Muscle of leg (tissue), 11 donors: ENCODE results near the gene BCAS3. TPM values are rescaled to one million over a fixed set of nuclear protein-coding genes. Genes with fewer than 3 reads are reported as not detected.

ENCODE experiments used
- DNase-seq: peaks from one replicate; pipeline ENCODE4 v3.0.0; 2013
- H3K27ac ChIP-seq: one replicate; pipeline ENCODE4 v1.5.1; 2013; ENCODE audit warnings: mild to moderate bottlenecking, low read length, control low read depth
- H3K27me3 ChIP-seq: one replicate; pipeline ENCODE4 v1.6.1; 2013; ENCODE audit warnings: low read length; ENCODE audit not compliant: control insufficient read depth, insufficient read depth
- H3K36me3 ChIP-seq: one replicate; pipeline ENCODE4 v1.6.1; 2013; ENCODE audit warnings: low read length; ENCODE audit not compliant: control insufficient read depth, insufficient read depth
- H3K4me1 ChIP-seq: one replicate; pipeline ENCODE4 v1.6.1; 2013; ENCODE audit warnings: low read length; ENCODE audit not compliant: control insufficient read depth, insufficient read depth
- H3K4me3 ChIP-seq: one replicate; pipeline ENCODE4 v1.5.1; 2013; ENCODE audit warnings: low read length, control low read depth
- H3K9me3 ChIP-seq: replicated peaks from 2 replicates; pipeline ENCODE4 v1.6.1; 2013; ENCODE audit warnings: low read depth, low read length; ENCODE audit not compliant: control insufficient read depth
- WGBS: methylation state at CpG from one replicate; pipeline ENCODE4 v1.1.5; 2013; ENCODE audit warnings: missing lambda C conversion rate; ENCODE audit not compliant: insufficient coverage; 5-methylcytosine and 5-hydroxymethylcytosine counted together
- polyA plus RNA-seq, 8 donors: library from polyadenylated mRNA; unstranded; fragments of 120-200 nt; gene quantifications; one replicate each; pipeline versions ENCODE4 v1.2.1 to v1.2.3, GENCODE V29; 2013; ENCODE audit warnings: inconsistent platforms in 1 of 8, low replicate concordance in 1 of 8; ENCODE audit not compliant: insufficient read length in 8 of 8, insufficient read depth in 1 of 8
- total RNA-seq: library from RNA; stranded (reverse); fragments of 120-200 nt; gene quantifications from one replicate; pipeline ENCODE4 v1.2.4, GENCODE V29; 2013

Gene BCAS3
- total and polyA plus RNA-seq, 9 donors: 7.6 to 15.8 (median 9.5) TPM

- H3K27me3 ChIP-seq: no peaks in the 10 kb centered on the region
- no peaks in the 10 kb centered on the region for H3K36me3 ChIP-seq
- H3K27ac ChIP-seq: no peak overlapping the region
- DNase-seq: no peak
- no peak overlapping the region for H3K4me3 ChIP-seq
- H3K9me3 ChIP-seq: no peaks in the 10 kb centered on the region
- no peaks in the 10 kb centered on the region for H3K4me1 ChIP-seq
- no CpG with 5 or more reads among the region's 1 CpG for WGBS
These were observed 386.7 kb downstream of the BCAS3 start for GRCh38 chr17:61064087-61064951.

DNA sequence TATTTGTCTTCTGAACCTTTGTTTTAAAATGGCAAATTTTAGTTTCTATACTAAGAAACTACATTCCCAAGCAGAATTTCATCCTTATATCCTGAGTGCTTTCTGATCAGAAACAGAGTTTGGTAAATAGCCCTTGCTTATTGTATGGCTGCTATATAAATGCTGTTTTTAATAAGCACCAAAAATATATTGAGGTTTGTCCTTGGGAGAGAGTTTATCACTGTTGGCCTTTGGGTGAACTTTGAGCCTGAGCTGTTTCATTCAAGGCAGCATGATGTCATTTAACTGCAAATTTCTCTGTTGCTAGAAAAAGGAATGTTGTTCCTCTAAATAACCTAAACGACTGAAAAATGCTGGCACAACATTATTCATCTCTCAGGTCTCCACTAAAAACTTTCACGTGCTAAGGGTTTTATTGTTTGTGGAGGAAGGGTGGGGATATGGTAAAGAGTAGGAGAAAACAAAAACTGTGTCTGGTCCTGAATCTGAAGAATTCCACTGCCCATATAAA, 387.7 kb downstream of the BCAS3 start:
- DNase-seq: peak; percentile 83
- WGBS: no CpG with 5 or more reads among the region's 2 CpGs
- Histone ChIP-seq H3K27me3 (no peaks in the 10 kb centered on the region), H3K4me1 (no peaks in the 10 kb centered on the region), H3K9me3 (no peaks in the 10 kb centered on the region), H3K4me3 (no peak overlapping the region), H3K27ac (no peak overlapping the region), H3K36me3 (no peaks in the 10 kb centered on the region)

- no CpG with 5 or more reads among the region's 2 CpGs for WGBS
- H3K27me3 ChIP-seq: no peaks in the 10 kb centered on the region
- H3K9me3 ChIP-seq: no peaks in the 10 kb centered on the region
- no peak overlapping the region for H3K27ac ChIP-seq
- H3K4me1 ChIP-seq: no peaks in the 10 kb centered on the region
- DNase-seq: no peak
- no peaks in the 10 kb centered on the region for H3K36me3 ChIP-seq
- no peak overlapping the region for H3K4me3 ChIP-seq
These were observed 388.4 kb downstream of the BCAS3 start for GRCh38 chr17:61066062-61066461.

GRCh38 chr17:61070649-61071048, 393.0 kb downstream of the BCAS3 start:
- no peaks in the 10 kb centered on the region for H3K4me1 ChIP-seq
- no peak for DNase-seq
- no CpG with 5 or more reads among the region's 1 CpG for WGBS
- H3K9me3 ChIP-seq: no peaks in the 10 kb centered on the region
- H3K27me3 ChIP-seq: no peaks in the 10 kb centered on the region
- no peaks in the 10 kb centered on the region for H3K36me3 ChIP-seq
- no peak overlapping the region for H3K4me3 ChIP-seq
- no peak overlapping the region for H3K27ac ChIP-seq

DNA sequence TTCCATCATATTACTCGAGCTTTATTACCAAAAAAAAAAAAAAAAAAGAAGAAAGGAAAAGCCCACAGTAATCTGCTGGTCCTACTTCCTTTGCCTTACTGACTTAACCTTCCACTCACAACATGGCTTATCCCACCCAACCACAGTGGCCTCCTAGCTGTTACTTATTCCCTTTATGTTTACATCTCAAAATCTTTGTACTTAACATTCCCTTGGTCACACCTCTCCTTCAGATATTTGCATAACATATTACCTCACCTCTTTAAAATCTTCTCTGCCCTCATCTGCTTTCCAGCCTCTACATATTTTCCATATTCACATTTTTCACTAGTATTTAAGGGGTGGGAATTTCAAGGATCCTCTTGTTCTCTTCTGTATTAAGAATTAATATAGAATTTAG, 395.0 kb downstream of the BCAS3 start:
- Histone ChIP-seq H3K27ac (no peak overlapping the region), H3K27me3 (no peaks in the 10 kb centered on the region), H3K9me3 (no peaks in the 10 kb centered on the region), H3K4me1 (no peaks in the 10 kb centered on the region), H3K36me3 (no peaks in the 10 kb centered on the region), H3K4me3 (no peak overlapping the region)
- DNase-seq: no peak
- 60% methylated on average over 1 of the region's 1 CpG for WGBS

DNA sequence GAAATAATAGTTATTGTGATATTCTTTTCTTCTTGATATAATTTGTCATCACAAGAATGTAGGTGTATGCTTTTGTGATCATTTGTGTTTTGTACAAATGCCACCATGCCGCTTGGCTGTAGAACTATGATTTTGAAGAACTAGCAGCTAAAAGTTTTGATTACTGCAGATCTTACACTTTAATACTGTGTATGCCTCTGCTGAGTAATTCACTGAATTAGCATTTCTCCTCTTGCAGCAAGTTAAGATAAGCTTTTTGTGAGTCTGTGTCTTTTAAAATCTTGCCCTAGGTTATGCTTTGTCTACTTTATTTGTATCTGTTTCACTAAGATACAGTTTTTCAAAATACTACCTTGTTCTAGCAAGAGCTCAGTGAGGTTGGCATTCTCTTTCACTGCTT, 395.5 kb downstream of the BCAS3 start:
- H3K4me3 ChIP-seq: no peak overlapping the region
- WGBS: no CpG with 5 or more reads among the region's 1 CpG
- DNase-seq: no peak
- no peak overlapping the region for H3K27ac ChIP-seq
- H3K9me3 ChIP-seq: no peaks in the 10 kb centered on the region
- H3K36me3 ChIP-seq: no peaks in the 10 kb centered on the region
- no peaks in the 10 kb centered on the region for H3K4me1 ChIP-seq
- H3K27me3 ChIP-seq: no peaks in the 10 kb centered on the region

DNA sequence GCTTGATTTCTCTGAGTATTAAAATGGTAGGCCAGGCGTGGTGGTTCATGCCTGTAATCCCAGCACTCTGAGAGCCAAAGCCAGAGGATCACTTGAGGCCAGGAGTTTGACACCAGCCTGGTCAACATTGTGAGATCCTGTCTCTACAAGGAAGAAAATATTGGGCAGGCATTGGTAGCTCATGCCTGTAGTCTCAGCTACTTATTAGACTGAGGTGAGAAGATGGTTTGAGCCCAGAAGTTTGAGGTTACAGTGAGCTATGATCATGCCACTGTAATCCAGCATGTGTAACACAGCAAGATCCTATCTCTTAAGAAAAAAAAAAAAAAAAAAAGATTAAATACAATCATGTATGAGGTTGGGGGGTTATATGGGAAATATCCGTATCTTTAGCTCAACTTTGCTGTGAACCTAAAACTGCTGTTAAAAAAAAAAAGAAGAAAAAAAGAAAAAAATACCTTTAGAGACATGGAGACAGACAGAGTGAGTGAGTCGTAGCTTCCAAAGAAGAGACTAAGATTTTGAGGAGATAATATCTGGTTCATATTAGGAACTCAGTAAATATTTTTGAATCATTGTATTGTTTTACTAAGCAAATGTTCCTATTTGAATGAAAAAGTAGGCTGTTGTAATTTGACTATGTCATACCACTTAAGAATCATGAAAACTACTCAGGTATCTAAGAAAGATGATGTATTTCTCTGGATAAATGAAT, 396.3 kb downstream of the BCAS3 start:
- Histone ChIP-seq H3K36me3 (no peaks in the 10 kb centered on the region), H3K4me1 (no peaks in the 10 kb centered on the region), H3K9me3 (no peaks in the 10 kb centered on the region), H3K4me3 (no peak overlapping the region), H3K27me3 (no peaks in the 10 kb centered on the region), H3K27ac (no peak overlapping the region)
- no peak for DNase-seq
- WGBS: 86% methylated on average over 1 of the region's 3 CpGs

GRCh38 chr17:61075988-61076387, 398.3 kb downstream of the BCAS3 start:
- Histone ChIP-seq H3K4me3 (no peak overlapping the region), H3K27ac (no peak overlapping the region), H3K27me3 (no peaks in the 10 kb centered on the region), H3K9me3 (no peaks in the 10 kb centered on the region), H3K36me3 (no peaks in the 10 kb centered on the region), H3K4me1 (no peaks in the 10 kb centered on the region)
- no CpG with 5 or more reads among the region's 1 CpG for WGBS
- no peak for DNase-seq

DNA sequence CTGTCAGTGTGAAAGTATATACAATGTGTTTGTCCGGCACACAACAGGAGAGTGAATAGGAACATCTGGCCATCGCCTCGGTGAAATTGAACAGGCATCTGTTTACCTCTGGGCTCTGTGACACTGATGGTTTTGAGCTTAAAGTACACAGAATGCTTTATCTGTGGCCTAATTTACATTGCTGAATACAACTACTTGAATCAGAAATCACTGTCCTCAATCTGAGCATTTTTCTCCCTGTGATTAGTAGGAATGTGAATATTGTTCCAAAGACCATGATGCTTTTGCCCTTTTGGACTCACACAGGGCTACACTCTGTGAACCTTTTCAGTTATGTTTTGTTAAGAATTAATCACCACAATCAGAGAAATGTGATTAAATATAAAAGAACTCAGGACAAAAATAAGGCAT, 399.0 kb downstream of the BCAS3 start:
- Histone ChIP-seq H3K9me3 (no peaks in the 10 kb centered on the region), H3K4me3 (no peak overlapping the region), H3K4me1 (no peaks in the 10 kb centered on the region), H3K36me3 (no peaks in the 10 kb centered on the region), H3K27me3 (no peaks in the 10 kb centered on the region), H3K27ac (no peak overlapping the region)
- WGBS: 62% methylated on average over 2 of the region's 3 CpGs
- no peak for DNase-seq

DNA sequence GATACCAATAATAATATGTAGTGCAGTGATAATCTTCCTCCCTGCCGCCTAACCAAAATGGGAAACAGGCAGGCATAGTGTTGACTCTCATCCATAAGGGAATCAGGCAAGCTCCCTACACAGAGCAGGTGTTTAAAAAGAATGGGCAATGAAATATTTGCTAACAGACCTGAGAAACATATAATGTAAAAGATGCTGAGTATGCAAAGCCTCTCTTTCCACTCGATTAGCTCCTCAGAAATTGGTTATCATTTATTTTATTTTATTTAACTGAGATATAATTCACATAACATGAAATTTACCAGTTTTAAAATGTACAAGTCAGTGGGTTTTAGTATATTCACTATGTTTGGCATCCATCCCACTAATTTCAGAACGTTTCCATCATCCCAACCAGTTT, 404.3 kb downstream of the BCAS3 start:
- no CpG with 5 or more reads among the region's 3 CpGs for WGBS

More for the DNA sequence above, 404.3 kb downstream of the BCAS3 start:
- Histone ChIP-seq H3K27ac (no peak overlapping the region), H3K27me3 (no peaks in the 10 kb centered on the region), H3K36me3 (no peaks in the 10 kb centered on the region), H3K4me1 (no peaks in the 10 kb centered on the region), H3K9me3 (no peaks in the 10 kb centered on the region), H3K4me3 (no peak overlapping the region)
- no peak for DNase-seq
